IMR-90 (cell line): ENCODE measurements around the gene MMEL1. TPM values are rescaled to one million over a fixed set of nuclear protein-coding genes. Genes with fewer than 3 reads are reported as not detected.

Experiments
- ATAC-seq: fragments of 200-7000 bp; cut with Tn5 transposase; 2 replicates; pipeline ENCODE4 v1.9.1; 2020; ENCODE audit warnings: low read depth, mild to moderate bottlenecking, moderate library complexity
- BruUV-seq: library from RNA; stranded (reverse); fragments of 400-500 nt; replicated peaks from 2 replicates; lab custom pipeline; 2021; lab: Mats Ljungman, UMichigan
- CTCF ChIA-PET: fragments of 300-600 bp; formaldehyde crosslinking; extraction: SDS; loops from one replicate; lab custom pipeline; 2021; ENCODE audit warnings: antibody characterized with exemption; lab: Yijun Ruan, JAX
- POLR2A ChIA-PET: fragments of 300-600 bp; sonication (Branson Sonifier 250); formaldehyde crosslinking; loops from one replicate; lab custom pipeline; 2022; ENCODE audit warnings: antibody characterized with exemption; ENCODE audit not compliant: unreplicated experiment; lab: Charles Lee
- DNase-seq: peaks from one replicate; pipeline ENCODE4 v3.0.0; 2013
- H2AFZ ChIP-seq: replicated peaks from 2 replicates; pipeline ENCODE3; 2013; ENCODE audit warnings: low read length, mild to moderate bottlenecking; ENCODE audit not compliant: poor library complexity
- H2AK5ac ChIP-seq: 2 replicates; pipeline ENCODE4 v1.6.1; 2013; ENCODE audit warnings: low read depth, low read length, inconsistent platforms
- H2AK9ac ChIP-seq: replicated peaks from 2 replicates; pipeline ENCODE3; 2013; ENCODE audit warnings: mild to moderate bottlenecking, low read depth, low read length, moderate library complexity; ENCODE audit not compliant: poor library complexity
- H2BK120ac ChIP-seq: 2 replicates; pipeline ENCODE4 v1.6.1; 2013; ENCODE audit warnings: low read depth, low read length, inconsistent platforms
- H2BK15ac ChIP-seq: 3 replicates; pipeline ENCODE4 v1.6.1; 2013; ENCODE audit warnings: low read depth, low read length, inconsistent platforms
- H2BK20ac ChIP-seq: 2 replicates; pipeline ENCODE4 v1.6.1; 2013; ENCODE audit warnings: low read depth, mild to moderate bottlenecking, inconsistent platforms, low read length, moderate library complexity
- H2BK5ac ChIP-seq: 2 replicates; pipeline ENCODE4 v1.6.1; 2013; ENCODE audit warnings: mild to moderate bottlenecking, low read depth, low read length, inconsistent platforms; ENCODE audit not compliant: poor library complexity, severe bottlenecking
- H3K14ac ChIP-seq: replicated peaks from 2 replicates; pipeline ENCODE4 v1.6.1; 2013; ENCODE audit warnings: low read depth, low read length, inconsistent platforms
- H3K18ac ChIP-seq: 2 replicates; pipeline ENCODE4 v1.6.1; 2013; ENCODE audit warnings: low read depth, low read length, control low read depth
- H3K23ac ChIP-seq: 2 replicates; pipeline ENCODE4 v1.6.1; 2013; ENCODE audit warnings: low read depth, low read length, inconsistent platforms
- H3K27ac ChIP-seq: 2 replicates; pipeline ENCODE4 v1.5.1; 2013; ENCODE audit warnings: mild to moderate bottlenecking, control low read depth, low read length; ENCODE audit not compliant: insufficient read depth
- H3K27me3 ChIP-seq: 2 replicates; pipeline ENCODE4 v1.6.1; 2013; ENCODE audit warnings: low read length; ENCODE audit not compliant: control insufficient read depth, insufficient read depth
- H3K36me3 ChIP-seq: 2 replicates; pipeline ENCODE4 v1.6.1; 2013; ENCODE audit warnings: low read length, mixed read lengths; ENCODE audit not compliant: control insufficient read depth, insufficient read depth
- H3K4ac ChIP-seq: 2 replicates; pipeline ENCODE4 v1.6.1; 2013; ENCODE audit warnings: low read depth, low read length, inconsistent platforms
- H3K4me1 ChIP-seq: 2 replicates; pipeline ENCODE4 v1.6.1; 2013; ENCODE audit warnings: low read length, mixed read lengths; ENCODE audit not compliant: control insufficient read depth, insufficient read depth
- H3K4me2 ChIP-seq: 2 replicates; pipeline ENCODE4 v1.6.1; 2013; ENCODE audit warnings: low read depth, mild to moderate bottlenecking, control low read depth, low read length, moderate library complexity
- H3K4me3 ChIP-seq: 2 replicates; pipeline ENCODE4 v1.5.1; 2013; ENCODE audit warnings: low read depth, mild to moderate bottlenecking, control low read depth, low read length, moderate library complexity; ENCODE audit not compliant: insufficient read depth
- H3K56ac ChIP-seq: 2 replicates; pipeline ENCODE4 v1.6.1; 2013; ENCODE audit warnings: low read length, inconsistent platforms; ENCODE audit not compliant: insufficient read depth; ENCODE audit errors: extremely low read depth
- H3K79me1 ChIP-seq, 2 experiments: 2 replicates each; pipeline ENCODE4 v1.6.1; 2013; ENCODE audit warnings: low read length in 2 of 2, inconsistent platforms in 1 of 2, low read depth in 1 of 2
- H3K9ac ChIP-seq: 2 replicates; pipeline ENCODE4 v1.6.1; 2013; ENCODE audit warnings: low read depth, low read length, control low read depth
- H3K9me1 ChIP-seq: 2 replicates; pipeline ENCODE4 v1.6.1; 2013; ENCODE audit warnings: low read length, inconsistent platforms; ENCODE audit not compliant: insufficient read depth
- H3K9me3 ChIP-seq: 2 replicates; pipeline ENCODE4 v1.6.1; 2013; ENCODE audit warnings: low read length; ENCODE audit not compliant: control insufficient read depth, insufficient read depth
- H4K20me1 ChIP-seq: 2 replicates; pipeline ENCODE4 v1.6.1; 2013; ENCODE audit warnings: low read length, inconsistent platforms; ENCODE audit not compliant: insufficient read depth
- H4K5ac ChIP-seq: 2 replicates; pipeline ENCODE4 v1.6.1; 2013; ENCODE audit warnings: mild to moderate bottlenecking, low read depth, low read length, control low read depth
- H4K8ac ChIP-seq, 2 experiments: 2 replicates each; pipeline ENCODE4 v1.6.1; 2013; ENCODE audit warnings: low read depth in 2 of 2, low read length in 2 of 2, control low read depth in 1 of 2, inconsistent platforms in 1 of 2
- H4K91ac ChIP-seq: 2 replicates; pipeline ENCODE4 v1.6.1; 2013; ENCODE audit warnings: low read depth, low read length, inconsistent platforms; ENCODE audit not compliant: insufficient read depth
- CEBPB ChIP-seq: IDR thresholded peaks from 2 replicates; pipeline ENCODE4 v1.6.1; 2012; ENCODE audit warnings: low read depth, low read length, improper control_type of control experiment
- CHD1 ChIP-seq: IDR thresholded peaks from 2 replicates; pipeline ENCODE4 v1.6.1; 2012; ENCODE audit warnings: low read depth, low read length, improper control_type of control experiment
- CTCF ChIP-seq: conservative IDR thresholded peaks from 2 replicates; pipeline ENCODE4 v1.5.1; 2012; ENCODE audit warnings: mild to moderate bottlenecking, low read depth, low read length, improper control_type of control experiment
- FOS ChIP-seq: fragments of 150-350 bp; IDR thresholded peaks from 2 replicates; pipeline ENCODE4 v1.6.1; 2016; ENCODE audit warnings: low read depth, low read length
- MAFK ChIP-seq: IDR thresholded peaks from 2 replicates; pipeline ENCODE4 v1.6.1; 2012; ENCODE audit warnings: low read depth, low read length, improper control_type of control experiment
- MAZ ChIP-seq: IDR thresholded peaks from 2 replicates; pipeline ENCODE4 v1.6.1; 2012; ENCODE audit warnings: low read depth, mild to moderate bottlenecking, low read length, improper control_type of control experiment, moderate library complexity, borderline replicate concordance
- MXI1 ChIP-seq: IDR thresholded peaks from 2 replicates; pipeline ENCODE4 v1.6.1; 2012; ENCODE audit warnings: low read depth, mild to moderate bottlenecking, low read length, moderate library complexity, borderline replicate concordance
- NFE2L2 ChIP-seq: fragments of 150-350 bp; IDR thresholded peaks from 2 replicates; pipeline ENCODE4 v1.6.1; 2016; ENCODE audit warnings: low read depth, mild to moderate bottlenecking, low read length
- POLR2A ChIP-seq: IDR thresholded peaks from 2 replicates; pipeline ENCODE4 v1.6.1; 2012; ENCODE audit warnings: mild to moderate bottlenecking, low read depth, low read length
- RAD21 ChIP-seq: IDR thresholded peaks from 2 replicates; pipeline ENCODE4 v1.6.1; 2012; ENCODE audit warnings: low read length, improper control_type of control experiment
- RCOR1 ChIP-seq: IDR thresholded peaks from 2 replicates; pipeline ENCODE4 v1.6.1; 2012; ENCODE audit warnings: mild to moderate bottlenecking, low read length, improper control_type of control experiment; ENCODE audit not compliant: insufficient replicate concordance
- RFX5 ChIP-seq: IDR thresholded peaks from 2 replicates; pipeline ENCODE4 v1.8.0; 2012; ENCODE audit warnings: low read depth, mild to moderate bottlenecking, low read length, moderate library complexity
- SMC3 ChIP-seq: fragments of 150-350 bp; IDR thresholded peaks from 2 replicates; pipeline ENCODE4 v1.6.1; 2016; ENCODE audit warnings: low read depth, mild to moderate bottlenecking, antibody characterized with exemption, low read length, moderate library complexity
- USF2 ChIP-seq: fragments of 150-350 bp; IDR thresholded peaks from 2 replicates; pipeline ENCODE4 v1.6.1; 2017; ENCODE audit warnings: mild to moderate bottlenecking, antibody characterized with exemption, low read length, low read depth
- WGBS, 2 experiments: methylation state at CpG; one replicate each; pipeline versions ENCODE4 v1.1.5 to v1.1.7; 2013; ENCODE audit warnings: missing lambda C conversion rate in 2 of 2; ENCODE audit not compliant: insufficient read length in 1 of 2; ENCODE audit errors: extremely low coverage in 2 of 2; 5-methylcytosine and 5-hydroxymethylcytosine counted together
- dilution Hi-C: fragments of 300-500 bp; cut with HindIII; formaldehyde crosslinking; loops from one replicate; pipeline ENCODE4 v1.14.3; 2018; ENCODE audit warnings: low sequenced_read_pairs; ENCODE audit not compliant: unreplicated experiment
- in situ Hi-C: fragments of 300-500 bp; cut with MboI; formaldehyde crosslinking; loops from 3 replicates; pipeline ENCODE4 v1.14.3; 2019; ENCODE audit warnings: low sequenced_read_pairs, inconsistent platforms, mixed read lengths
- intact Hi-C: fragments of 100-400 bp; cut with micrococcal nuclease; formaldehyde crosslinking; loops from 2 replicates; pipeline ENCODE4 v1.10.0; 2022
- polyA plus RNA-seq, 3 experiments: library from polyadenylated mRNA; depleted of rRNA; stranded (reverse); fragments of >200 nt; gene quantifications; 2 replicates each; pipeline ENCODE4 v1.2.3, GENCODE V29; 2012; ENCODE audit warnings: low replicate concordance in 1 of 3
- total RNA-seq: library from RNA; depleted of rRNA; stranded (reverse); fragments of >200 nt; gene quantifications from 2 replicates; pipeline ENCODE4 v1.2.3, GENCODE V29; 2012
- TF ChIP-seq, protein P1 (sequence below): fragments of 150-350 bp; IDR thresholded peaks from 2 replicates; pipeline ENCODE4 v1.6.1; 2016; ENCODE audit warnings: low read depth, mild to moderate bottlenecking, low read length, moderate library complexity, borderline replicate concordance

MMEL1 gene
- total and polyA plus RNA-seq, 2 of the 4 experiments (the other 2 are of a cell fraction): under 0.01 to 0.12 TPM

- H3K4me3 ChIP-seq: no peak overlapping the region
- H2AK9ac ChIP-seq: no peak overlapping the region
- no peak overlapping the region for H2BK120ac ChIP-seq
- no peak overlapping the region for H3K4me2 ChIP-seq
- dilution Hi-C loops (no loop called here), in situ Hi-C loops (no loop called here), intact Hi-C loops (no loop called here)
- no peak overlapping the region for H3K9ac ChIP-seq
- H3K27ac ChIP-seq: no peak overlapping the region
- H3K56ac ChIP-seq: no peak overlapping the region
- H2BK15ac ChIP-seq: no peak overlapping the region
- H3K9me1 ChIP-seq: no peaks in the 10 kb centered on the region
- H3K79me1 ChIP-seq: no peaks in the 10 kb centered on the region
- no peak overlapping the region for H4K5ac ChIP-seq
- no peaks in the 10 kb centered on the region for H3K36me3 ChIP-seq
- no peaks in the 10 kb centered on the region for H4K20me1 ChIP-seq
- H4K8ac ChIP-seq: no peak overlapping the region
- peaks cover 12% of the 10 kb centered on the region for H3K27me3 ChIP-seq
- H2BK5ac ChIP-seq: no peak overlapping the region
- no peak overlapping the region for H3K14ac ChIP-seq
- DNase-seq (no peak), ATAC-seq (no peak)
- H3K9me3 ChIP-seq: no peaks in the 10 kb centered on the region
- H2AFZ ChIP-seq: no peak overlapping the region
- H4K91ac ChIP-seq: no peak overlapping the region
- POLR2A ChIA-PET: no interaction called here
- H2BK20ac ChIP-seq: no peak overlapping the region
- no peak overlapping the region for H3K4ac ChIP-seq
- BruUV-seq: no TSS peak
- 87% methylated on average over 14 of the region's 23 CpGs; no CpG with 5 or more reads in 1 of the 2 experiments for WGBS, 2 experiments
- CTCF ChIA-PET: no interaction called here
- H3K18ac ChIP-seq: no peak overlapping the region
- H3K4me1 ChIP-seq: no peaks in the 10 kb centered on the region
- no peak overlapping the region for H2AK5ac ChIP-seq
- H3K23ac ChIP-seq: no peak overlapping the region
- no peak for TF ChIP-seq MXI1
- no peak for TF ChIP-seq RCOR1
- no peak for TF ChIP-seq NFE2L2
- no peak for TF ChIP-seq RAD21
- no peak for TF ChIP-seq MAFK
- TF ChIP-seq CTCF: no peak
- TF ChIP-seq MAZ: no peak
- TF ChIP-seq, protein P1, sequence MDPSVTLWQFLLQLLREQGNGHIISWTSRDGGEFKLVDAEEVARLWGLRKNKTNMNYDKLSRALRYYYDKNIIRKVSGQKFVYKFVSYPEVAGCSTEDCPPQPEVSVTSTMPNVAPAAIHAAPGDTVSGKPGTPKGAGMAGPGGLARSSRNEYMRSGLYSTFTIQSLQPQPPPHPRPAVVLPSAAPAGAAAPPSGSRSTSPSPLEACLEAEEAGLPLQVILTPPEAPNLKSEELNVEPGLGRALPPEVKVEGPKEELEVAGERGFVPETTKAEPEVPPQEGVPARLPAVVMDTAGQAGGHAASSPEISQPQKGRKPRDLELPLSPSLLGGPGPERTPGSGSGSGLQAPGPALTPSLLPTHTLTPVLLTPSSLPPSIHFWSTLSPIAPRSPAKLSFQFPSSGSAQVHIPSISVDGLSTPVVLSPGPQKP: no peak
- TF ChIP-seq SMC3: no peak
- TF ChIP-seq USF2: no peak
- no peak for TF ChIP-seq POLR2A
- TF ChIP-seq CEBPB: no peak
- TF ChIP-seq RFX5: no peak
- TF ChIP-seq FOS: no peak
- TF ChIP-seq CHD1: no peak
Measured at GRCh38 chr1:2629627-2630497, 3.0 kb downstream of the MMEL1 start.
